ENCODE data around the gene THSD4.
A peak's percentile ranks its signal among the peaks of the same experiment; 100 is the strongest.

THSD4 gene

GRCh38 chr15:71252044-71252739 lies 136.9 kb downstream of the THSD4 start:
- no peak for TF ChIP-seq CTCF (IDR thresholded peaks at IDR 0.05; ENCODE audit: low read depth, low read length)
- no peak for TF ChIP-seq EZH2phosphoT487 (IDR thresholded peaks at IDR 0.05; ENCODE audit: low read depth)
- no peaks in the 10 kb centered on the region for H3K36me3 ChIP-seq (replicated peaks; ENCODE audit: low read depth, low read length)
- no peak overlapping the region for H3K27ac ChIP-seq (ENCODE audit: low read length)
- 0 out of 2 replicates have a peak, but pooled peaks cover 5% of the 10 kb centered on the region for H3K27me3 ChIP-seq (ENCODE audit: low read depth, low read length)
- no peak overlapping the region for H3K9ac ChIP-seq (ENCODE audit: low read length)
- H3K4me3 ChIP-seq (ENCODE audit: low read length), result no peak overlapping the region
- H4K20me1 ChIP-seq (ENCODE audit: insufficient read depth, low read length), result no peaks in the 10 kb centered on the region
- peaks cover 10% of the 10 kb centered on the region for H3K4me1 ChIP-seq (ENCODE audit: low read length)
- H3K4me2 ChIP-seq (ENCODE audit: low read length), result no peak overlapping the region
- no peaks in the 10 kb centered on the region for H3K9me3 ChIP-seq (ENCODE audit: insufficient read depth, low read length)
- H2AFZ ChIP-seq (ENCODE audit: low read depth, low read length), result no peak overlapping the region
- no peaks in the 10 kb centered on the region for H3K79me2 ChIP-seq (ENCODE audit: low read length)

DNA sequence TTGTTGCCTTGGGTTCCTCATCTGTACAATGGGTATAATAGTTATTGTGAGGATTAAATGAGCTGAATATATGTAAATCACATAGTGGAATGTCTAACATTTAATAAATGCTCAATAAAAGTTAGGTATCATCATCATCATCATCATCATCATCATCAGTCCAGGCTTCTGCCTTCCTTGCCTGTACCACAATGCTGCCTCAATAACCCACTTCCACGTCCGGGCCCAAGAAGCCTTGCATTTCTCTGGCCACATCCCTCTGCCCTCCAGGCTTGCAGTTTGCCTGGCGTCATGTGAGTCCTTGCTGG lies 137.4 kb downstream of the THSD4 start:
- no peak overlapping the region for H3K4me3 ChIP-seq (ENCODE audit: low read length)
- H3K36me3 ChIP-seq (replicated peaks; ENCODE audit: low read depth, low read length), result no peaks in the 10 kb centered on the region
- no peak overlapping the region for H3K9ac ChIP-seq (ENCODE audit: low read length)
- TF ChIP-seq EZH2phosphoT487 (IDR thresholded peaks at IDR 0.05; ENCODE audit: low read depth) (no peak), CTCF (IDR thresholded peaks at IDR 0.05; ENCODE audit: low read depth, low read length) (no peak)
- H2AFZ ChIP-seq (ENCODE audit: low read depth, low read length), result no peak overlapping the region
- H3K79me2 ChIP-seq (ENCODE audit: low read length), result no peaks in the 10 kb centered on the region
- 0 out of 2 replicates have a peak, but pooled peaks cover 5% of the 10 kb centered on the region for H3K27me3 ChIP-seq (ENCODE audit: low read depth, low read length)
- H4K20me1 ChIP-seq (ENCODE audit: insufficient read depth, low read length), result no peaks in the 10 kb centered on the region
- H3K4me2 ChIP-seq (ENCODE audit: low read length), result no peak overlapping the region
- H3K27ac ChIP-seq (ENCODE audit: low read length), result no peak overlapping the region
- no peaks in the 10 kb centered on the region for H3K9me3 ChIP-seq (ENCODE audit: insufficient read depth, low read length)
- peaks cover 10% of the 10 kb centered on the region for H3K4me1 ChIP-seq (ENCODE audit: low read length)

GRCh38 chr15:71254491-71254890 lies 139.2 kb downstream of the THSD4 start:
- Histone ChIP-seq H4K20me1 (ENCODE audit: insufficient read depth, low read length) (no peaks in the 10 kb centered on the region), H3K9me3 (ENCODE audit: insufficient read depth, low read length) (no peaks in the 10 kb centered on the region), H3K4me1 (ENCODE audit: low read length) (peaks cover 10% of the 10 kb centered on the region), H3K4me2 (ENCODE audit: low read length) (no peak overlapping the region), H3K27ac (ENCODE audit: low read length) (no peak overlapping the region), H3K79me2 (ENCODE audit: low read length) (no peaks in the 10 kb centered on the region), H3K9ac (ENCODE audit: low read length) (no peak overlapping the region), H3K4me3 (ENCODE audit: low read length) (no peak overlapping the region), H2AFZ (ENCODE audit: low read depth, low read length) (no peak overlapping the region), H3K36me3 (replicated peaks; ENCODE audit: low read depth, low read length) (no peaks in the 10 kb centered on the region), H3K27me3 (ENCODE audit: low read depth, low read length) (0 out of 2 replicates have a peak, but pooled peaks cover 6% of the 10 kb centered on the region)
- no peak for TF ChIP-seq CTCF (IDR thresholded peaks at IDR 0.05; ENCODE audit: low read depth, low read length)
- TF ChIP-seq EZH2phosphoT487 (IDR thresholded peaks at IDR 0.05; ENCODE audit: low read depth), result no peak

DNA sequence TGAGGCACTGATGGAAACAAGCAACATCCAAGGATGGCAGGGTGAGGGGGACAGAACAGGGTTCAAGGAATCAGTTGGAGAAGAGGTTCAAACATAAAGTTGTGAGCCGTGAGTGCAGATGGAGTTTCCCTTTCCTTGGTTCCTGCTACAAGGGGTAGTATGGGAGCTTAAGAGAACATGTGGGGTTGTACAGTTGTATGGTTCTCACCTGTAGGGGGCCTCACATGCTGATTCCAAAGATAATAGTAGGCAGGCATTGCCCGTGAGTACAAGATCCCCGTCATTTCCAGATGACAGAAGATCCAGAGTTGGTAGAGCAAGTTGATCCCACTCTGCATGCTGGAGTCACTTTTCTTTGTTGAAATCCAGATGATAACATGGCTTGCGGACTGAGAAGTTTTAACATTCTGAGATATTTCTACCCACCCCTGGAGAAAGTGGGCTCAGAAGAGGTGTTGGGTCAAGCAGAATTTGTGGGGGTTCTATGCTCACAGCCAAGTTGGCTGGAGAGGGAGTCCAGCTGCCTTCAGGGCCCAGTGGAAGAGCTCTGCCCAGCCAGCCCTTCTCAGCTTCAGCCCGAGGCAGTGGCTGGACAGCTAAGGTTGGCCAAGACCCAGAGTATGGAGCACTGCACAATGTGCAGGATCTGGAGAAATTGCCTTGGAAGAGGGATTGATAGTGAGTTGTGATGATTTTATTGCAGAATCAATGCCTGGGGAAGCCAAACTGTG lies 141.8 kb downstream of the THSD4 start:
- H3K4me2 ChIP-seq (ENCODE audit: low read length), result no peak overlapping the region
- H3K4me1 ChIP-seq (ENCODE audit: low read length), result no peaks in the 10 kb centered on the region
- no peaks in the 10 kb centered on the region for H4K20me1 ChIP-seq (ENCODE audit: insufficient read depth, low read length)
- peaks cover 23% of the 10 kb centered on the region for H3K27me3 ChIP-seq (ENCODE audit: low read depth, low read length)
- TF ChIP-seq EZH2phosphoT487 (IDR thresholded peaks at IDR 0.05; ENCODE audit: low read depth) (no peak), CTCF (IDR thresholded peaks at IDR 0.05; ENCODE audit: low read depth, low read length) (0 out of 2 replicates have a peak, but pooled peaks have one; percentile 6)
- H3K27ac ChIP-seq (ENCODE audit: low read length), result no peak overlapping the region
- no peaks in the 10 kb centered on the region for H3K9me3 ChIP-seq (ENCODE audit: insufficient read depth, low read length)
- no peak overlapping the region for H3K9ac ChIP-seq (ENCODE audit: low read length)
- H3K36me3 ChIP-seq (replicated peaks; ENCODE audit: low read depth, low read length), result no peaks in the 10 kb centered on the region
- H2AFZ ChIP-seq (ENCODE audit: low read depth, low read length), result no peak overlapping the region
- H3K79me2 ChIP-seq (ENCODE audit: low read length), result no peaks in the 10 kb centered on the region
- no peak overlapping the region for H3K4me3 ChIP-seq (ENCODE audit: low read length)

Measured in OCI-LY3 (cell line).